Upper lobe of left lung (tissue), 4 donors: Measurements from ENCODE around the gene ZNF24.

Source experiments
- CTCF ChIP-seq, 6 experiments: fragments of 450-650 bp in 4 of 6; fragments of 200-600 bp in 2 of 6; sonication (generic) in 2 of 6; IDR thresholded peaks; one replicate each; pipeline ENCODE4 v1.5.1; 2016 to 2019; ENCODE audit warnings: antibody characterized with exemption in 6 of 6
- EP300 ChIP-seq, 4 donors: sonication (generic); formaldehyde crosslinking; IDR thresholded peaks; one replicate each; pipeline ENCODE4 v1.5.1; 2017; ENCODE audit warnings: antibody characterized with exemption in 4 of 4, control low read depth in 2 of 4
- POLR2A ChIP-seq, 4 donors: fragments of 450-650 bp; IDR thresholded peaks; one replicate each; pipeline ENCODE4 v1.5.1; 2016 to 2017; ENCODE audit warnings: antibody characterized with exemption in 4 of 4, mild to moderate bottlenecking in 2 of 4
- POLR2AphosphoS5 ChIP-seq, 2 donors: sonication (generic); formaldehyde crosslinking; IDR thresholded peaks; one replicate each; pipeline ENCODE4 v1.5.1; 2017; ENCODE audit warnings: antibody characterized with exemption in 2 of 2

GRCh38 chr18:35378574-35378896 is 34.3 kb upstream of the ZNF24 start:
- no peak for TF ChIP-seq CTCF (IDR thresholded peaks at IDR 0.05)
- TF ChIP-seq POLR2A (IDR thresholded peaks at IDR 0.05), result no peak
- no peak for TF ChIP-seq EP300 (IDR thresholded peaks at IDR 0.05)
- TF ChIP-seq POLR2AphosphoS5 (IDR thresholded peaks at IDR 0.05), result no peak
